Prostate gland (tissue), 2 donors: ENCODE results near the gene SERTM2. TPM values are rescaled to one million over a fixed set of nuclear protein-coding genes. Genes with fewer than 3 reads are reported as not detected.

Experiments
- DNase-seq: peaks from one replicate; pipeline ENCODE4 v3.0.0-alpha.2; 2019; ENCODE audit warnings: low spot score
- H3K27ac ChIP-seq, 2 donors: fragments of 200-600 bp; sonication (generic); 2 replicates each; pipeline ENCODE4 v1.5.1; 2017 to 2019
- H3K27me3 ChIP-seq: fragments of 200-600 bp; sonication (generic); replicated peaks from 2 replicates; pipeline ENCODE4 v1.5.1; 2019; ENCODE audit not compliant: insufficient read depth
- H3K36me3 ChIP-seq, 2 donors: fragments of 200-600 bp; sonication (generic); 1 replicate in 1 of 2; 2 replicates in 1 of 2; pipeline versions ENCODE4 v1.5.1 to v1.8.1; 2017 to 2019
- H3K4me1 ChIP-seq: fragments of 200-600 bp; sonication (generic); replicated peaks from 2 replicates; pipeline ENCODE4 v1.5.1; 2019
- H3K4me3 ChIP-seq, 2 donors: fragments of 200-600 bp; sonication (generic); 2 replicates each; pipeline ENCODE4 v1.5.1; 2017 to 2019
- H3K9me3 ChIP-seq: fragments of 200-600 bp; sonication (generic); 2 replicates; pipeline ENCODE4 v1.5.1; 2017
- CTCF ChIP-seq, 4 experiments: fragments of 200-600 bp in 2 of 4; fragments of 450-650 bp in 2 of 4; sonication (generic) in 2 of 4; IDR thresholded peaks; 1 replicate in 3 of 4; 2 replicates in 1 of 4; pipeline ENCODE4 v1.5.1; 2016 to 2019; ENCODE audit warnings: antibody characterized with exemption in 4 of 4, mild to moderate bottlenecking in 2 of 4, moderate library complexity in 2 of 4
- POLR2A ChIP-seq: fragments of 450-650 bp; IDR thresholded peaks from one replicate; pipeline ENCODE4 v1.6.1; 2016; ENCODE audit warnings: antibody characterized with exemption, mild to moderate bottlenecking
- POLR2AphosphoS5 ChIP-seq: sonication (generic); formaldehyde crosslinking; IDR thresholded peaks from one replicate; pipeline ENCODE4 v1.6.1; 2017; ENCODE audit warnings: antibody characterized with exemption
- WGBS: methylation state at CpG from one replicate; pipeline ENCODE4 v1.1.5; 2018; 5-methylcytosine and 5-hydroxymethylcytosine counted together
- intact Hi-C: fragments of 100-400 bp; cut with DNase I; formaldehyde crosslinking; loops from one replicate; pipeline ENCODE4 v1.14.2; 2022
- total RNA-seq, 2 donors: library from RNA; depleted of rRNA; stranded (reverse); fragments of >200 nt; gene quantifications; one replicate each; pipeline ENCODE4 v1.1.0, GENCODE V29; 2016

The SERTM2 gene
- total RNA-seq, 2 donors from 2014 or later = 0.05 to 10.7 TPM

DNA sequence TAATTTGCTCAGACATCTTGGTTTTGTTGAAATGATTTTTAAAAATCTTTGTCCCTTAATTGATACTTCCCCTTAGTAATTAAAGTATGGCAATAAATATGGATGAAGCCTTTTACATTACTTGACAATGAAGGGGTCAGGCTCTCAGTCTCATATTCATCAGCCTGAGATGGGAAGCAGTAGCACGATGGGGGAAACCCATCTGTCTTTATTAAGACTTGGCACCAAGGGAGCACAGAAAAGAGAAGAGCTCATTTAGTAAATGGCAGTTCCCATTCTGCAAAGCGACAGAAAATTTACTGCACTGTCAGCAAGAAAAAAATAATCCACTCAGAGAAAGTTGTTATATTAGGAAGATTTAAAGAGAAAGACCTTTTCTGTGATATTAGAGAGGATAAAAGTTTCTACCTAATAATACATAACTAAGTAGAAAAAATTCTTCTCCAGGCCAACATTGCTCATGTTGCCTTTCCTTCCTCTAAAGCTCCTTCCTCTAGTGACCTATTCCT is 7.9 kb upstream of the SERTM2 start:
- intact Hi-C loops = no loop called here
- no peaks in the 10 kb centered on the region for H3K4me1 ChIP-seq
- TF ChIP-seq POLR2AphosphoS5 (no peak), CTCF (IDR thresholded peaks at IDR 0.05) (no peak), POLR2A (no peak)
- no peak overlapping the region for H3K27ac ChIP-seq
- 52% methylated on average over 2 of the region's 2 CpGs for WGBS
- no peaks in the 10 kb centered on the region for H3K36me3 ChIP-seq
- H3K4me3 ChIP-seq = no peak overlapping the region
- DNase-seq = no peak
- no peaks in the 10 kb centered on the region for H3K9me3 ChIP-seq
- H3K27me3 ChIP-seq = no peaks in the 10 kb centered on the region

DNA sequence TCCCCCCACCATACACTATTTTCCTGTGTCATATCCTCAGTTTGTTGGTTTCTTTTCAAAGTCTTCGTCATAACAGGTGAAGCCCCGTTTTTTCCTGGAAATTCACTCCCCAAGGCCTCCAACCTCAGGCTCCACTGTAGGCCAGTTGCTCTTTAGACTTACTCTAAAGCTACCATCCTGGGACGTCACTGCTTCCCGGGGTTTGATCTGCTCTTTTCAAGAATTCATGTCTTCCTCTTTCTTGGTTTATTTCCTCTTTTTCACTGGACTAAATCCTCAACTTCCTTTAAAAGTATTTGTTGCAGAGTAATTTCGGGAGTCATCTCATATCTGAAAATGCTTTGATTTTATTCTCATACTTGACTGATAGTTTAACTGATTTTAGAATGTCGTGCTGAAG is 6.5 kb upstream of the SERTM2 start:
- WGBS = 90% methylated on average over 6 of the region's 6 CpGs
- DNase-seq = no peak
- H3K4me1 ChIP-seq = no peaks in the 10 kb centered on the region
- intact Hi-C loops = no loop called here
- no peak for TF ChIP-seq POLR2AphosphoS5
- no peak for TF ChIP-seq CTCF (IDR thresholded peaks at IDR 0.05)
- TF ChIP-seq POLR2A = no peak
- H3K9me3 ChIP-seq = no peaks in the 10 kb centered on the region
- H3K27me3 ChIP-seq = no peaks in the 10 kb centered on the region
- H3K27ac ChIP-seq = no peak overlapping the region
- H3K4me3 ChIP-seq = no peak overlapping the region
- H3K36me3 ChIP-seq = no peaks in the 10 kb centered on the region

GRCh38 chrX:111505783-111506182 is 5.7 kb upstream of the SERTM2 start:
- no peak for TF ChIP-seq POLR2A
- TF ChIP-seq CTCF (IDR thresholded peaks at IDR 0.05) = no peak
- no peak for TF ChIP-seq POLR2AphosphoS5

GRCh38 chrX:111506826-111507225 is 4.6 kb upstream of the SERTM2 start:
- Histone ChIP-seq H3K36me3 (no peaks in the 10 kb centered on the region), H3K27ac (no peak overlapping the region), H3K4me1 (no peaks in the 10 kb centered on the region), H3K27me3 (no peaks in the 10 kb centered on the region), H3K4me3 (no peak overlapping the region), H3K9me3 (no peaks in the 10 kb centered on the region)
- 91% methylated on average over 1 of the region's 1 CpG for WGBS
- intact Hi-C loops = no loop called here
- no peak for TF ChIP-seq POLR2A
- no peak for TF ChIP-seq CTCF (IDR thresholded peaks at IDR 0.05)
- TF ChIP-seq POLR2AphosphoS5 = no peak
- DNase-seq = no peak

More at GRCh38 chrX:111505783-111506182, 5.7 kb upstream of the SERTM2 start:
- no peaks in the 10 kb centered on the region for H3K27me3 ChIP-seq
- no peaks in the 10 kb centered on the region for H3K36me3 ChIP-seq
- intact Hi-C loops = no loop called here
- H3K27ac ChIP-seq = no peak overlapping the region
- 96% methylated on average over 2 of the region's 2 CpGs for WGBS
- no peak overlapping the region for H3K4me3 ChIP-seq
- no peak for DNase-seq
- no peaks in the 10 kb centered on the region for H3K4me1 ChIP-seq
- H3K9me3 ChIP-seq = no peaks in the 10 kb centered on the region

DNA sequence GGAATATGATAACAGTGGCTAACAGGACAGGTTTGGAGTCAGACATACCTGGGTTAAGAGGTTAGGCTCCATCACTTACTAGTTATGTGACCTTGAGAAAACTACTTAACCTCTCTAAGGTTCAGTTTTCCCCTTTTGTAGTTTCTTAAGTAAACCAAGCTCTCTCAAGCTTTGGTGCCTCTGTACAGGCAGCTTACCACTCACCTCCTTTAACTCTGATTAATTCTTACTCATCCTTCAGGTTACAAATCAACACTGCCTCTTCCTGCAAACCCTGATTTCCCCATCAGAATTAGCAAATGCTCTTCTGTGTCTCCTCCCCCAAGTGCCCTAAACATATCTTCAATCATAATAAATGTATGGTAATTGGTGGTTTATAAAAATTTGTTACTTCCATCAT is 3.5 kb upstream of the SERTM2 start:
- TF ChIP-seq POLR2A (no peak), CTCF (IDR thresholded peaks at IDR 0.05) (no peak), POLR2AphosphoS5 (no peak)
- no peak overlapping the region for H3K27ac ChIP-seq
- no peaks in the 10 kb centered on the region for H3K36me3 ChIP-seq
- intact Hi-C loops = no loop called here
- no peaks in the 10 kb centered on the region for H3K27me3 ChIP-seq
- no peak for DNase-seq
- H3K4me3 ChIP-seq = no peak overlapping the region
- H3K4me1 ChIP-seq = no peaks in the 10 kb centered on the region
- no peaks in the 10 kb centered on the region for H3K9me3 ChIP-seq
